Measurements from ENCODE around the gene APOBEC3A. TPM values are rescaled to one million over a fixed set of nuclear protein-coding genes. Genes with fewer than 3 reads are reported as not detected.

Gene APOBEC3A
- polyA plus RNA-seq, 1 of the 3 experiments (the other 2 are of a cell fraction), result not detected

GRCh38 chr22:38940811-38941384, 16.5 kb upstream of the APOBEC3A start:
- no peak overlapping the region for H3K27ac ChIP-seq (ENCODE audit: low read depth in 2 of 2, low read length in 1 of 2)
- no peaks in the 10 kb centered on the region for H4K20me1 ChIP-seq (ENCODE audit: insufficient read depth)
- no peaks in the 10 kb centered on the region; the same call in 1 of the 2 replicates for H3K27me3 ChIP-seq (ENCODE audit: insufficient read depth)
- ChIA-PET CTCF (interaction anchor here (1.4 kb wide), 1 partner anchor 10 kb away, joined by 3 read pairs; no protein-coding TSS in a partner anchor), POLR2A (no interaction called here)
- no peaks in the 10 kb centered on the region for H3K9me3 ChIP-seq
- no peak for DNase-seq
- TF ChIP-seq NRF1 (IDR thresholded peaks at IDR 0.05; ENCODE audit: low read depth, low read length) (no peak), IRF3 (IDR thresholded peaks at IDR 0.05; ENCODE audit: low read depth, low read length) (no peak), ELF1 (IDR thresholded peaks at IDR 0.05) (no peak), EP300 (IDR thresholded peaks at IDR 0.05; ENCODE audit: borderline replicate concordance in 1 of 2, low read depth in 1 of 2, low read length in 1 of 2) (no peak), POLR2AphosphoS5 (IDR thresholded peaks at IDR 0.05; ENCODE audit: low read depth, low read length) (no peak), RFX5 (IDR thresholded peaks at IDR 0.05; ENCODE audit: low read length) (no peak), GATA2 (CRISPR knock-in tag; IDR thresholded peaks at IDR 0.05) (no peak), YY1 (IDR thresholded peaks at IDR 0.05; ENCODE audit: low read depth) (no peak)
- TF ChIP-seq, protein P1, sequence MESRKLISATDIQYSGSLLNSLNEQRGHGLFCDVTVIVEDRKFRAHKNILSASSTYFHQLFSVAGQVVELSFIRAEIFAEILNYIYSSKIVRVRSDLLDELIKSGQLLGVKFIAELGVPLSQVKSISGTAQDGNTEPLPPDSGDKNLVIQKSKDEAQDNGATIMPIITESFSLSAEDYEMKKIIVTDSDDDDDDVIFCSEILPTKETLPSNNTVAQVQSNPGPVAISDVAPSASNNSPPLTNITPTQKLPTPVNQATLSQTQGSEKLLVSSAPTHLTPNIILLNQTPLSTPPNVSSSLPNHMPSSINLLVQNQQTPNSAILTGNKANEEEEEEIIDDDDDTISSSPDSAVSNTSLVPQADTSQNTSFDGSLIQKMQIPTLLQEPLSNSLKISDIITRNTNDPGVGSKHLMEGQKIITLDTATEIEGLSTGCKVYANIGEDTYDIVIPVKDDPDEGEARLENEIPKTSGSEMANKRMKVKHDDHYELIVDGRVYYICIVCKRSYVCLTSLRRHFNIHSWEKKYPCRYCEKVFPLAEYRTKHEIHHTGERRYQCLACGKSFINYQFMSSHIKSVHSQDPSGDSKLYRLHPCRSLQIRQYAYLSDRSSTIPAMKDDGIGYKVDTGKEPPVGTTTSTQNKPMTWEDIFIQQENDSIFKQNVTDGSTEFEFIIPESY (IDR thresholded peaks at IDR 0.05; ENCODE audit: borderline replicate concordance, low read depth), result no peak
- H3K4me2 ChIP-seq, result no peak overlapping the region
- H3K9me2 ChIP-seq, result no peaks in the 10 kb centered on the region
- no peaks in the 10 kb centered on the region for H3K4me1 ChIP-seq (ENCODE audit: control insufficient read depth in 1 of 2, insufficient read depth in 2 of 2, low read depth in 1 of 2, low read length in 1 of 2)
- WGBS (ENCODE audit: low lambda C conversion rate), result 69% methylated on average over 5 of the region's 6 CpGs
- no peak overlapping the region for H3K9ac ChIP-seq
- no peaks in the 10 kb centered on the region for H3F3A ChIP-seq (replicated peaks; ENCODE audit: insufficient read depth)
- H3K36me3 ChIP-seq (replicated peaks in 1 of 2; ENCODE audit: control insufficient read depth in 1 of 2, insufficient read depth in 2 of 2, low read length in 1 of 2), result no peaks in the 10 kb centered on the region
- no peak overlapping the region for H2AFZ ChIP-seq (ENCODE audit: low read depth)
- no peaks in the 10 kb centered on the region for H3K79me2 ChIP-seq (ENCODE audit: insufficient read depth)
- H3K4me3 ChIP-seq (ENCODE audit: low read depth in 2 of 2, low read length in 1 of 2), result no peak overlapping the region

GRCh38 chr22:38941488-38941987, 15.9 kb upstream of the APOBEC3A start:
- DNase-seq, result no peak
- H3F3A ChIP-seq (replicated peaks; ENCODE audit: insufficient read depth), result no peaks in the 10 kb centered on the region
- H3K9me2 ChIP-seq, result no peaks in the 10 kb centered on the region
- no peaks in the 10 kb centered on the region for H3K4me1 ChIP-seq (ENCODE audit: control insufficient read depth in 1 of 2, insufficient read depth in 2 of 2, low read depth in 1 of 2, low read length in 1 of 2)
- no peaks in the 10 kb centered on the region for H3K36me3 ChIP-seq (replicated peaks in 1 of 2; ENCODE audit: control insufficient read depth in 1 of 2, insufficient read depth in 2 of 2, low read length in 1 of 2)
- no peaks in the 10 kb centered on the region; the same call in 1 of the 2 replicates for H3K27me3 ChIP-seq (ENCODE audit: insufficient read depth)
- no peak overlapping the region for H3K27ac ChIP-seq (ENCODE audit: low read depth in 2 of 2, low read length in 1 of 2)
- H3K4me2 ChIP-seq, result no peak overlapping the region
- POLR2A ChIA-PET, result no interaction called here
- no peaks in the 10 kb centered on the region for H4K20me1 ChIP-seq (ENCODE audit: insufficient read depth)
- CTCF ChIA-PET, result interaction anchor here (1.4 kb wide), 1 partner anchor 10 kb away, joined by 3 read pairs; no protein-coding TSS in a partner anchor
- no peak overlapping the region for H3K4me3 ChIP-seq (ENCODE audit: low read depth in 2 of 2, low read length in 1 of 2)
- H3K9ac ChIP-seq, result no peak overlapping the region
- no peaks in the 10 kb centered on the region for H3K9me3 ChIP-seq
- no peak overlapping the region for H2AFZ ChIP-seq (ENCODE audit: low read depth)
- 63% methylated on average over 13 of the region's 13 CpGs for WGBS (ENCODE audit: low lambda C conversion rate)
- H3K79me2 ChIP-seq (ENCODE audit: insufficient read depth), result no peaks in the 10 kb centered on the region
- TF ChIP-seq TAF1 (IDR thresholded peaks at IDR 0.05; ENCODE audit: borderline replicate concordance, low read depth, low read length) (no peak), YY1 (IDR thresholded peaks at IDR 0.05; ENCODE audit: low read depth) (no peak), FOXM1 (IDR thresholded peaks at IDR 0.05; ENCODE audit: low read depth) (no peak), GATA2 (CRISPR knock-in tag; IDR thresholded peaks at IDR 0.05) (no peak), EZH2phosphoT487 (IDR thresholded peaks at IDR 0.05; ENCODE audit: borderline replicate concordance, low read depth) (no peak)
- TF ChIP-seq, protein P2, sequence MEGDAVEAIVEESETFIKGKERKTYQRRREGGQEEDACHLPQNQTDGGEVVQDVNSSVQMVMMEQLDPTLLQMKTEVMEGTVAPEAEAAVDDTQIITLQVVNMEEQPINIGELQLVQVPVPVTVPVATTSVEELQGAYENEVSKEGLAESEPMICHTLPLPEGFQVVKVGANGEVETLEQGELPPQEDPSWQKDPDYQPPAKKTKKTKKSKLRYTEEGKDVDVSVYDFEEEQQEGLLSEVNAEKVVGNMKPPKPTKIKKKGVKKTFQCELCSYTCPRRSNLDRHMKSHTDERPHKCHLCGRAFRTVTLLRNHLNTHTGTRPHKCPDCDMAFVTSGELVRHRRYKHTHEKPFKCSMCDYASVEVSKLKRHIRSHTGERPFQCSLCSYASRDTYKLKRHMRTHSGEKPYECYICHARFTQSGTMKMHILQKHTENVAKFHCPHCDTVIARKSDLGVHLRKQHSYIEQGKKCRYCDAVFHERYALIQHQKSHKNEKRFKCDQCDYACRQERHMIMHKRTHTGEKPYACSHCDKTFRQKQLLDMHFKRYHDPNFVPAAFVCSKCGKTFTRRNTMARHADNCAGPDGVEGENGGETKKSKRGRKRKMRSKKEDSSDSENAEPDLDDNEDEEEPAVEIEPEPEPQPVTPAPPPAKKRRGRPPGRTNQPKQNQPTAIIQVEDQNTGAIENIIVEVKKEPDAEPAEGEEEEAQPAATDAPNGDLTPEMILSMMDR (IDR thresholded peaks at IDR 0.05), result no peak
- TF ChIP-seq, protein P3, sequence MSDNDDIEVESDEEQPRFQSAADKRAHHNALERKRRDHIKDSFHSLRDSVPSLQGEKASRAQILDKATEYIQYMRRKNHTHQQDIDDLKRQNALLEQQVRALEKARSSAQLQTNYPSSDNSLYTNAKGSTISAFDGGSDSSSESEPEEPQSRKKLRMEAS (IDR thresholded peaks at IDR 0.05; ENCODE audit: low read depth), result no peak
